NCI-H1092 treated with DMSO at 0.1 percent for 48 hours (cell line): ENCODE data around the gene ADGRL2.

Experiments
- DNase-seq: peaks from one replicate; lab custom pipeline; 2025; lab: John Stamatoyannopoulos, UW

The ADGRL2 gene

GRCh38 chr1:81982523-81982922 lies 181.8 kb downstream of the ADGRL2 start:
- DNase-seq = no peak

- no peak for DNase-seq
Observed at GRCh38 chr1:81989524-81989923, 188.8 kb downstream of the ADGRL2 start.

- no peak for DNase-seq
Observed at GRCh38 chr1:81990241-81990640, 189.5 kb downstream of the ADGRL2 start.

- DNase-seq = no peak
Observed at GRCh38 chr1:81998165-81998564, 197.4 kb downstream of the ADGRL2 start.

GRCh38 chr1:81999364-81999763 lies 198.6 kb downstream of the ADGRL2 start:
- no peak for DNase-seq

GRCh38 chr1:82000221-82000620 lies 199.5 kb downstream of the ADGRL2 start:
- no peak for DNase-seq

- no peak for DNase-seq
Observed at GRCh38 chr1:82001345-82001744, 200.6 kb downstream of the ADGRL2 start.

- no peak for DNase-seq
Observed at GRCh38 chr1:82007804-82008203, 207.1 kb downstream of the ADGRL2 start.

GRCh38 chr1:82013702-82014101 lies 213.0 kb downstream of the ADGRL2 start:
- DNase-seq = no peak

GRCh38 chr1:82015444-82015843 lies 214.7 kb downstream of the ADGRL2 start:
- DNase-seq = no peak

- DNase-seq = no peak
Observed at GRCh38 chr1:82018319-82018718, 217.6 kb downstream of the ADGRL2 start.

- DNase-seq = no peak
Observed at GRCh38 chr1:82019508-82019907, 218.8 kb downstream of the ADGRL2 start.

- no peak for DNase-seq
Observed at GRCh38 chr1:82030830-82031229, 230.1 kb downstream of the ADGRL2 start.

- DNase-seq = no peak
Observed at GRCh38 chr1:82032068-82032467, 231.3 kb downstream of the ADGRL2 start.

GRCh38 chr1:82034812-82035211 lies 234.1 kb downstream of the ADGRL2 start:
- no peak for DNase-seq
